Liver (tissue), 9 donors: ENCODE measurements around the gene MICAL2. TPM values are rescaled to one million over a fixed set of nuclear protein-coding genes. Genes with fewer than 3 reads are reported as not detected.

ENCODE experiments used
- DNase-seq: peaks from one replicate; pipeline ENCODE4 v3.0.0-alpha.2; 2017; ENCODE audit warnings: low spot score
- H3K27ac ChIP-seq, 2 donors: one replicate each; pipeline ENCODE4 v1.7.0; 2013; ENCODE audit warnings: inconsistent platforms in 2 of 2, low read length in 2 of 2, control low read depth in 1 of 2, low read depth in 1 of 2, mild to moderate bottlenecking in 1 of 2
- H3K27me3 ChIP-seq, 4 donors: one replicate each; pipeline versions ENCODE4 v1.6.1 to v1.7.0; 2013; ENCODE audit warnings: low read length in 3 of 4, inconsistent platforms in 1 of 4, mild to moderate bottlenecking in 1 of 4, moderate library complexity in 1 of 4; ENCODE audit not compliant: control insufficient read depth in 4 of 4, insufficient read depth in 4 of 4
- H3K36me3 ChIP-seq, 4 donors: one replicate each; pipeline versions ENCODE4 v1.6.1 to v1.7.0; 2013; ENCODE audit warnings: low read length in 3 of 4, mild to moderate bottlenecking in 3 of 4, low read depth in 1 of 4, moderate library complexity in 1 of 4; ENCODE audit not compliant: control insufficient read depth in 4 of 4, insufficient read depth in 3 of 4
- H3K4me1 ChIP-seq, 4 donors: one replicate each; pipeline versions ENCODE4 v1.6.1 to v1.7.0; 2013; ENCODE audit warnings: low read length in 3 of 4, mild to moderate bottlenecking in 3 of 4, moderate library complexity in 1 of 4; ENCODE audit not compliant: control insufficient read depth in 4 of 4, insufficient read depth in 4 of 4
- H3K4me3 ChIP-seq, 3 donors: one replicate each; pipeline versions ENCODE4 v1.6.1 to v1.7.0; 2013; ENCODE audit warnings: low read length in 3 of 3, control low read depth in 1 of 3, low read depth in 1 of 3, mild to moderate bottlenecking in 1 of 3
- H3K9ac ChIP-seq, 2 donors: one replicate each; pipeline ENCODE4 v1.7.0; 2013; ENCODE audit warnings: low read length in 2 of 2, mild to moderate bottlenecking in 2 of 2, moderate library complexity in 2 of 2, control low read depth in 1 of 2, low read depth in 1 of 2
- H3K9me3 ChIP-seq, 4 donors: one replicate each; pipeline versions ENCODE4 v1.6.1 to v1.7.0; 2013; ENCODE audit warnings: low read length in 3 of 4; ENCODE audit not compliant: control insufficient read depth in 4 of 4
- ATF3 ChIP-seq: IDR thresholded peaks from 2 replicates; pipeline ENCODE4 v1.6.1; 2016; ENCODE audit warnings: antibody characterized with exemption
- EGR1 ChIP-seq, 2 donors: IDR thresholded peaks; 2 replicates each; pipeline ENCODE4 v1.6.1; 2016 to 2018; ENCODE audit warnings: antibody characterized with exemption in 2 of 2, low read depth in 2 of 2
- FOXA1 ChIP-seq: IDR thresholded peaks from 2 replicates; pipeline ENCODE4 v1.6.1; 2016; ENCODE audit warnings: antibody characterized with exemption
- FOXA2 ChIP-seq: IDR thresholded peaks from 2 replicates; pipeline ENCODE4 v1.6.1; 2016; ENCODE audit warnings: antibody characterized with exemption
- GABPA ChIP-seq, 2 donors: IDR thresholded peaks in 1 of 2; conservative IDR thresholded peaks in 1 of 2; 2 replicates each; pipeline ENCODE4 v1.6.1; 2016; ENCODE audit warnings: antibody characterized with exemption in 2 of 2, mild to moderate bottlenecking in 1 of 2, moderate library complexity in 1 of 2
- HNF4A ChIP-seq, 2 donors: conservative IDR thresholded peaks; 2 replicates each; pipeline ENCODE4 v1.6.1; 2016; ENCODE audit warnings: antibody characterized with exemption in 2 of 2, mild to moderate bottlenecking in 2 of 2
- HNF4G ChIP-seq: IDR thresholded peaks from 2 replicates; pipeline ENCODE4 v1.6.1; 2016; ENCODE audit warnings: antibody characterized with exemption
- JUND ChIP-seq, 2 donors: IDR thresholded peaks; 2 replicates each; pipeline ENCODE4 v1.6.1; 2016; ENCODE audit warnings: antibody characterized with exemption in 2 of 2
- MAX ChIP-seq: IDR thresholded peaks from 2 replicates; pipeline ENCODE4 v1.6.1; 2016; ENCODE audit warnings: antibody characterized with exemption
- NR2F2 ChIP-seq: IDR thresholded peaks from 2 replicates; pipeline ENCODE4 v1.6.1; 2016; ENCODE audit warnings: antibody characterized with exemption
- RAD21 ChIP-seq, 2 donors: IDR thresholded peaks; 2 replicates each; pipeline ENCODE4 v1.6.1; 2016; ENCODE audit warnings: antibody characterized with exemption in 2 of 2, mild to moderate bottlenecking in 2 of 2
- REST ChIP-seq: IDR thresholded peaks from 2 replicates; pipeline ENCODE4 v1.6.1; 2016; ENCODE audit warnings: antibody characterized with exemption, mild to moderate bottlenecking
- RXRA ChIP-seq, 2 donors: IDR thresholded peaks; 2 replicates each; pipeline ENCODE4 v1.6.1; 2017 to 2018; ENCODE audit warnings: antibody characterized with exemption in 2 of 2, mild to moderate bottlenecking in 1 of 2
- SP1 ChIP-seq: IDR thresholded peaks from 2 replicates; pipeline ENCODE4 v1.6.1; 2018; ENCODE audit warnings: antibody characterized with exemption, mild to moderate bottlenecking
- TAF1 ChIP-seq: conservative IDR thresholded peaks from 2 replicates; pipeline ENCODE4 v1.6.1; 2016; ENCODE audit warnings: antibody characterized with exemption, mild to moderate bottlenecking
- YY1 ChIP-seq: IDR thresholded peaks from 2 replicates; pipeline ENCODE4 v1.6.1; 2016; ENCODE audit warnings: antibody characterized with exemption, mild to moderate bottlenecking
- WGBS: extraction: QIAGEN DNeasy Blood & Tissue Kit; methylation state at CpG from one replicate; pipeline ENCODE4 v1.1.7; 2013; 5-methylcytosine and 5-hydroxymethylcytosine counted together
- polyA plus RNA-seq, 2 donors: library from polyadenylated mRNA; stranded (reverse) in 1 of 2; unstranded in 1 of 2; fragments of 200-250 nt in 1 of 2; fragments of >200 nt in 1 of 2; fragmentation: Nextera tagmentation in 1 of 2; extraction: Ambion mirVana in 1 of 2; gene quantifications; one replicate each; pipeline versions ENCODE4 v1.2.1 to v1.2.3, GENCODE V29; 2013 to 2015
- total RNA-seq, 2 donors: library from RNA; depleted of rRNA; stranded (reverse); fragments of >200 nt; gene quantifications; one replicate each; pipeline ENCODE4 v1.2.3, GENCODE V29; 2014
- TF ChIP-seq, protein P1 (sequence below): fragments of 150-350 bp; IDR thresholded peaks from 2 replicates; pipeline ENCODE4 v1.5.1; 2017; ENCODE audit warnings: improper control_type of control experiment, low read depth, low read length; ENCODE audit not compliant: missing input control
- TF ChIP-seq, protein P2 (sequence below): IDR thresholded peaks from 2 replicates; pipeline ENCODE4 v1.6.1; 2016; ENCODE audit warnings: antibody characterized with exemption
- donor health status: healthy.
- donor health status: healthy.
- donor health status: healthy.
- donor health status: healthy.
- donor health status: healthy.

The MICAL2 gene
- total and polyA plus RNA-seq, 4 donors = 17.5 to 113 (median 42.9) TPM

DNA sequence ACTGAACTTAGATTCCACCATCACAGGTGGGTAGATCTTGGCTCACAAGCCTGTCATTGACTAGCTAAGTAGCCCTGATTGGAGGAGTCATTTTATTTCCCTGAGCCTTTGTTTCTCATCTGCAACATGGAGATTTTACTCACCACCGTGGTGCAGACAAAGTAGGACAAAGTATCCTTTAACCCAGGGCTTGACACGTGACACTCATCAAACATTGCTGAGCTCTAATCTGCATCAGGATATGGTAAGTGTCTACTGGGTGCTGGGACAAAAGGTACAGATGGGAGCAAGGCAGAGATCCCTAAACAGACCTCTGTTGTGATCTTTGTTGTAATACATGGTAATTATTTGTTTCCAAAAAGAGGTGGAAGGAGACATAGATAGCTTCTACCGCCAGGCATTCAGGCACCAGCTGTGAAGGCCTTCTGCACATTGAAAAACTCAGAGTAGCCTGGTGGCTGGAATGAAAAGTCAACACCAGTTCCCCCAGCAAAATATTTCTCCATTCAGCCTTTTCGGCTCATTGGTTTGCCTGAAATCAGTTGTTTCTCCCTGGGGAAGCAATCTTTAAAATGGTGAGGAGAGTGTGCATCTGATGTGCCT is 18.3 kb upstream of the MICAL2 start:
- peaks cover 0 to 13% (median 2%) of the 10 kb centered on the region in 4 donors for H3K4me1 ChIP-seq
- no peaks in the 10 kb centered on the region for H3K36me3 ChIP-seq
- no peak overlapping the region for H3K4me3 ChIP-seq
- no peaks in the 10 kb centered on the region for H3K27me3 ChIP-seq
- H3K9ac ChIP-seq = no peak overlapping the region
- no peak overlapping the region for H3K27ac ChIP-seq
- TF ChIP-seq GABPA (IDR thresholded peaks at IDR 0.05 in 1 of 2, conservative IDR thresholded peaks at IDR 0.05 in 1 of 2) (no peak), RXRA (IDR thresholded peaks at IDR 0.05) (peak; percentile 31 to 63), ATF3 (no peak), FOXA1 (no peak), SP1 (peak; percentile 71), NR2F2 (no peak), REST (no peak), HNF4G (no peak), JUND (IDR thresholded peaks at IDR 0.05) (no peak), TAF1 (no peak), EGR1 (IDR thresholded peaks at IDR 0.05; ENCODE audit: low read depth in 2 of 2) (no peak), YY1 (peak; percentile 61), HNF4A (conservative IDR thresholded peaks at IDR 0.05) (peak; percentile 37 to 64), MAX (peak; percentile 32), RAD21 (IDR thresholded peaks at IDR 0.05) (peak in 1 of 2 donors; percentile 32), FOXA2 (no peak)
- TF ChIP-seq, protein P1, sequence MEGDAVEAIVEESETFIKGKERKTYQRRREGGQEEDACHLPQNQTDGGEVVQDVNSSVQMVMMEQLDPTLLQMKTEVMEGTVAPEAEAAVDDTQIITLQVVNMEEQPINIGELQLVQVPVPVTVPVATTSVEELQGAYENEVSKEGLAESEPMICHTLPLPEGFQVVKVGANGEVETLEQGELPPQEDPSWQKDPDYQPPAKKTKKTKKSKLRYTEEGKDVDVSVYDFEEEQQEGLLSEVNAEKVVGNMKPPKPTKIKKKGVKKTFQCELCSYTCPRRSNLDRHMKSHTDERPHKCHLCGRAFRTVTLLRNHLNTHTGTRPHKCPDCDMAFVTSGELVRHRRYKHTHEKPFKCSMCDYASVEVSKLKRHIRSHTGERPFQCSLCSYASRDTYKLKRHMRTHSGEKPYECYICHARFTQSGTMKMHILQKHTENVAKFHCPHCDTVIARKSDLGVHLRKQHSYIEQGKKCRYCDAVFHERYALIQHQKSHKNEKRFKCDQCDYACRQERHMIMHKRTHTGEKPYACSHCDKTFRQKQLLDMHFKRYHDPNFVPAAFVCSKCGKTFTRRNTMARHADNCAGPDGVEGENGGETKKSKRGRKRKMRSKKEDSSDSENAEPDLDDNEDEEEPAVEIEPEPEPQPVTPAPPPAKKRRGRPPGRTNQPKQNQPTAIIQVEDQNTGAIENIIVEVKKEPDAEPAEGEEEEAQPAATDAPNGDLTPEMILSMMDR = peak; percentile 9
- TF ChIP-seq, protein P2, sequence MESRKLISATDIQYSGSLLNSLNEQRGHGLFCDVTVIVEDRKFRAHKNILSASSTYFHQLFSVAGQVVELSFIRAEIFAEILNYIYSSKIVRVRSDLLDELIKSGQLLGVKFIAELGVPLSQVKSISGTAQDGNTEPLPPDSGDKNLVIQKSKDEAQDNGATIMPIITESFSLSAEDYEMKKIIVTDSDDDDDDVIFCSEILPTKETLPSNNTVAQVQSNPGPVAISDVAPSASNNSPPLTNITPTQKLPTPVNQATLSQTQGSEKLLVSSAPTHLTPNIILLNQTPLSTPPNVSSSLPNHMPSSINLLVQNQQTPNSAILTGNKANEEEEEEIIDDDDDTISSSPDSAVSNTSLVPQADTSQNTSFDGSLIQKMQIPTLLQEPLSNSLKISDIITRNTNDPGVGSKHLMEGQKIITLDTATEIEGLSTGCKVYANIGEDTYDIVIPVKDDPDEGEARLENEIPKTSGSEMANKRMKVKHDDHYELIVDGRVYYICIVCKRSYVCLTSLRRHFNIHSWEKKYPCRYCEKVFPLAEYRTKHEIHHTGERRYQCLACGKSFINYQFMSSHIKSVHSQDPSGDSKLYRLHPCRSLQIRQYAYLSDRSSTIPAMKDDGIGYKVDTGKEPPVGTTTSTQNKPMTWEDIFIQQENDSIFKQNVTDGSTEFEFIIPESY = no peak
- WGBS = 62% methylated on average over 4 of the region's 4 CpGs
- DNase-seq = no peak
- no peaks in the 10 kb centered on the region for H3K9me3 ChIP-seq
